LNCaP clone FGC (cell line): ENCODE measurements around the gene FBXW9.

Source experiments
- DNase-seq: peaks from one replicate; pipeline ENCODE4 v3.0.0-alpha.2; 2011; ENCODE audit warnings: low read depth
- H3K4me3 ChIP-seq: 2 replicates; pipeline ENCODE4 v1.5.1; 2011; ENCODE audit warnings: mild to moderate bottlenecking, low read depth, low read length, control low read depth
- TF ChIP-seq, protein P1 (sequence below): IDR thresholded peaks from 2 replicates; pipeline ENCODE4 v1.5.1; 2012; ENCODE audit warnings: mild to moderate bottlenecking; ENCODE audit not compliant: control insufficient read depth, insufficient read depth; ENCODE audit errors: extremely low read depth

The FBXW9 gene

DNA sequence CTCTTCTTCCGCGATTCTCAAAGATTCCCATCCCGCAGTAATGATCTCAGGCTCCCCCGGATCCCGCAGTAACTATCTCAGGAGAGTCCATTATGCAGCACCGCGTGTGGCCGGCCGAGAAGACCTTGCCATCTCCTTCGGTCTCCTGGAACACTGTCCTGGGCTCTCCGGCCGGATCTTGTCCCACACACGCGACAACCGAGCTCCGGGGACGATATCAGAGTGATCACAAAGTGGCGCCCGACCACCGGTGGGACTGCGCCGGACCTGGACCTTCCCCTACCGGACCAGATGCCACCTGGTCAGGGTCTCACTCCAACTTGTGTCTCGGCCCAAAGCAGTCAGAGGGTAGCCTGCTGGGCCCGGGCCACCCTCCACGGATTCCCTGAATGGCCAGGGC is 53.9 kb downstream of the FBXW9 start:
- TF ChIP-seq, protein P1, sequence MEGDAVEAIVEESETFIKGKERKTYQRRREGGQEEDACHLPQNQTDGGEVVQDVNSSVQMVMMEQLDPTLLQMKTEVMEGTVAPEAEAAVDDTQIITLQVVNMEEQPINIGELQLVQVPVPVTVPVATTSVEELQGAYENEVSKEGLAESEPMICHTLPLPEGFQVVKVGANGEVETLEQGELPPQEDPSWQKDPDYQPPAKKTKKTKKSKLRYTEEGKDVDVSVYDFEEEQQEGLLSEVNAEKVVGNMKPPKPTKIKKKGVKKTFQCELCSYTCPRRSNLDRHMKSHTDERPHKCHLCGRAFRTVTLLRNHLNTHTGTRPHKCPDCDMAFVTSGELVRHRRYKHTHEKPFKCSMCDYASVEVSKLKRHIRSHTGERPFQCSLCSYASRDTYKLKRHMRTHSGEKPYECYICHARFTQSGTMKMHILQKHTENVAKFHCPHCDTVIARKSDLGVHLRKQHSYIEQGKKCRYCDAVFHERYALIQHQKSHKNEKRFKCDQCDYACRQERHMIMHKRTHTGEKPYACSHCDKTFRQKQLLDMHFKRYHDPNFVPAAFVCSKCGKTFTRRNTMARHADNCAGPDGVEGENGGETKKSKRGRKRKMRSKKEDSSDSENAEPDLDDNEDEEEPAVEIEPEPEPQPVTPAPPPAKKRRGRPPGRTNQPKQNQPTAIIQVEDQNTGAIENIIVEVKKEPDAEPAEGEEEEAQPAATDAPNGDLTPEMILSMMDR: no peak
- no peak for DNase-seq
- H3K4me3 ChIP-seq: no peak overlapping the region

DNA sequence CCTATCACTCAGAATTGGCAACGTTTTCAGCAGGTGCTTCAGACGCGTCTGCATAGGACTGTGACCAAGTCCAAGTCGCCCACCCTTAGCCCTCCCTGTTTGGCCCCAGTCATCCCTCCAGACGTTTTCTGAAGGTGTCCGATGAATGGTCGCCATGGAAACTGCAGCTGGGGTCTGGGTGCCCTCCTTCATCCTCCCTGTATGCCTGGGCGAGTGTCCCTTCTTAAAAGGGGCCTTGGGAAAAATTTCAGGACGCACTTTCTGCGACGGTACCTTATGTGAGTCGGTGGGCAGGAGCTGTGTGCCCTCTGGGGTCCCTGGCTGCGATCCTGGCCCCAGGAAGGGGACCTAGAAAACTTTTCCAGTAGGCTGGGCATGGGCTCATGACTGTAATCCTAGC is 55.0 kb downstream of the FBXW9 start:
- TF ChIP-seq, protein P1: no peak

DNA sequence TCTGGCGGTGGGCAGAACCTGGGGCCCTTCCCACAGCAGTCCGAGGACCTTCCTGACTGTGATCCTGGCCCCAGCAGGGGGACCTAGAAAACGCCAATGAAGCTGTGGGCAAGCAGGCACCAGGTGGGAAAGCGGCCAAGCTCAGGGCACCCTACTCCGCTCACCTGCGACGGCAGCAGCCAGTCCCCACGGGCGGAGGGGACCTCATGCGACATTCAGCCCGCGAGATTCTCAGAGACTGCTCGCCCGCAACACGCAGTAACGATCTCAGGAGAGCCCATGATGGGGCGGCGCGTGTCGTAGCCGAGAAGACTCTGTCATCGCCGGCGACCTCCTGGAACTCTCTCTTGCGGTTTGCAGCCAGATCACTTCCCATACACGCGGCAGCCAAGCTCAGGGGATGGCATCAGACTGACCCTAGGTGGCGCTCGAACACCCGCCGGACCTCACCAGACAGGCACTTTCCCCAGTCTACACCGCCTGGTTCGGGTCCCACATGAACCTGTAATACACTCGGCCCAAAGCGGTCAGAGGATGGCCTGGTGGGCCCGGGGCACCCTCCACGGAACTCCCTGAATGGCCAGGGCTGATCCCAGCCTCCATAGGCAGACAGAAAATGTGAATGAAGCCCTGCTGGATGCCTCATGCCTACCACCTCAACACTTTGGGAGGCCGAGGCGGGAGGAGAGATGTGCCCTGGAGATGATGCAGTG is 56.4 kb downstream of the FBXW9 start:
- H3K4me3 ChIP-seq: no peak overlapping the region
- DNase-seq: no peak
- TF ChIP-seq, protein P1: peak; percentile 61

More for the DNA sequence above, 55.0 kb downstream of the FBXW9 start:
- no peak for DNase-seq
- H3K4me3 ChIP-seq: no peak overlapping the region
